ENCODE data around the gene HELZ. TPM values are rescaled to one million over a fixed set of nuclear protein-coding genes. Genes with fewer than 3 reads are reported as not detected.
"Not testable (repeated sequence)": the region's sequence is repeated elsewhere in the genome, so short reads cannot be mapped to it uniquely, and the experiment has no call there.

HELZ gene
- polyA plus RNA-seq, 2 of the 4 experiments (the other 2 are of a cell fraction) = 5.6 to 18.3 TPM

- no peak for TF ChIP-seq CBX8 (IDR thresholded peaks at IDR 0.05)
- no peak for TF ChIP-seq HOXA7 (CRISPR knock-in tag; IDR thresholded peaks at IDR 0.05)
- TF ChIP-seq NR3C1 (IDR thresholded peaks at IDR 0.05) = no peak
- no peak for TF ChIP-seq ELK1 (IDR thresholded peaks at IDR 0.05; ENCODE audit: low read depth, low read length)
- no peak for TF ChIP-seq MAZ (IDR thresholded peaks at IDR 0.05; ENCODE audit: borderline replicate concordance, low read depth, low read length)
- no peak for TF ChIP-seq EP300 (IDR thresholded peaks at IDR 0.05)
- no peak for TF ChIP-seq MYC (IDR thresholded peaks at IDR 0.05; ENCODE audit: borderline replicate concordance, low read length)
- TF ChIP-seq ATOH8 (CRISPR knock-in tag; IDR thresholded peaks at IDR 0.05; ENCODE audit: low read depth) = no peak
- TF ChIP-seq TFCP2L1 (CRISPR knock-in tag; IDR thresholded peaks at IDR 0.05) = no peak
- TF ChIP-seq CBX2 (IDR thresholded peaks at IDR 0.05; ENCODE audit: borderline replicate concordance, low read depth) = no peak
- TF ChIP-seq FOXS1 (CRISPR knock-in tag; IDR thresholded peaks at IDR 0.05) = no peak
- no peak for TF ChIP-seq ZSCAN20 (CRISPR knock-in tag; IDR thresholded peaks at IDR 0.05)
- no peak for TF ChIP-seq JUN (IDR thresholded peaks at IDR 0.05)
- TF ChIP-seq SREBF2 (IDR thresholded peaks at IDR 0.05) = no peak
- no peak for TF ChIP-seq ZFP36 (IDR thresholded peaks at IDR 0.05; ENCODE audit: borderline replicate concordance, partially characterized antibody)
- ATAC-seq = no peak
- FAIRE-seq = no peak
- no peak overlapping the region for H3K4me3 ChIP-seq
- DNase-seq (ENCODE audit: low read depth in 1 of 2, low spot score in 1 of 2) = no peak
- peaks cover 5% of the 10 kb centered on the region; the same call in 1 of the 3 replicates for H3K9me3 ChIP-seq
- no peak overlapping the region for H3K4me2 ChIP-seq
- POLR2A ChIA-PET = no interaction called here
- H3K4me1 ChIP-seq = peaks cover 19% of the 10 kb centered on the region
- 77% methylated on average over 4 of the region's 4 CpGs for WGBS (ENCODE audit: missing lambda C conversion rate)
- CTCF ChIA-PET = no interaction called here
- no peak overlapping the region for H3K27ac ChIP-seq
Measured at GRCh38 chr17:67145183-67145805, 99.7 kb downstream of the HELZ start.

GRCh38 chr17:67143318-67143717 lies 101.7 kb downstream of the HELZ start:
- POLR2A ChIA-PET = no interaction called here
- Histone ChIP-seq H3K27ac (no peak overlapping the region), H3K4me2 (no peak overlapping the region), H3K4me3 (no peak overlapping the region), H3K9me3 (peaks cover 5% of the 10 kb centered on the region; the same call in 1 of the 3 replicates), H3K4me1 (peaks cover 21% of the 10 kb centered on the region)
- CTCF ChIA-PET = interaction anchor here (0.8 to 2.0 kb wide), 3 partner anchors 13 to 15 kb away, joined by 3 to 6 read pairs (median 5); no protein-coding TSS in a partner anchor
- TF ChIP-seq POLR2A (IDR thresholded peaks at IDR 0.05; ENCODE audit: low read length) = no peak
- no peak for TF ChIP-seq HES2 (IDR thresholded peaks at IDR 0.05)
- no peak for TF ChIP-seq CEBPB (IDR thresholded peaks at IDR 0.05)
- TF ChIP-seq E2F6 (IDR thresholded peaks at IDR 0.05; ENCODE audit: borderline replicate concordance, low read depth) = no peak
- no peak for TF ChIP-seq TP53 (CRISPR knock-in tag; IDR thresholded peaks at IDR 0.05)
- no peak for TF ChIP-seq KDM5A (IDR thresholded peaks at IDR 0.05)
- no peak for TF ChIP-seq EHMT2 (IDR thresholded peaks at IDR 0.05; ENCODE audit: low read depth)
- TF ChIP-seq FOXS1 (CRISPR knock-in tag; IDR thresholded peaks at IDR 0.05) = no peak
- no peak for DNase-seq (ENCODE audit: low read depth in 1 of 2, low spot score in 1 of 2)
- no peak for FAIRE-seq
- 98% methylated on average over 5 of the region's 5 CpGs for WGBS (ENCODE audit: missing lambda C conversion rate)
- ATAC-seq = no peak

GRCh38 chr17:67142030-67142429 lies 103.0 kb downstream of the HELZ start:
- FAIRE-seq; H3K9me3 ChIP-seq; H3K27ac ChIP-seq; ATAC-seq; H3K4me3 ChIP-seq; DNase-seq (ENCODE audit: low read depth in 1 of 2, low spot score in 1 of 2); POLR2A ChIA-PET; H3K4me2 ChIP-seq: not testable (repeated sequence)
- WGBS (ENCODE audit: missing lambda C conversion rate) = 91% methylated on average over 1 of the region's 1 CpG
- CTCF ChIA-PET = interaction anchor here (1.5 to 2.0 kb wide), 3 partner anchors 11 to 16 kb away, joined by 5 to 6 read pairs (median 5); no protein-coding TSS in a partner anchor
- H3K4me1 ChIP-seq = peaks cover 21% of the 10 kb centered on the region
